OCI-LY1 (cell line): ENCODE results near the gene CDSN.

Experiments used
- H2AFZ ChIP-seq: fragments of 200-600 bp; sonication (generic), shearing (Covaris generic); 2 replicates; pipeline ENCODE4 v1.6.0; 2014; ENCODE audit warnings: antibody characterized with exemption, mild to moderate bottlenecking, low read length
- H3F3A ChIP-seq: fragments of 200-600 bp; sonication (generic), shearing (Covaris generic); 2 replicates; pipeline ENCODE4 v1.6.0; 2014; ENCODE audit warnings: mild to moderate bottlenecking, antibody characterized with exemption, low read length, moderate library complexity; ENCODE audit not compliant: insufficient read depth
- H3K27ac ChIP-seq: fragments of 200-600 bp; sonication (generic); 2 replicates; pipeline ENCODE4 v1.5.1; 2014; ENCODE audit warnings: low read length, mixed run types, mild to moderate bottlenecking, low read depth; ENCODE audit not compliant: poor library complexity, severe bottlenecking
- H3K27me3 ChIP-seq: fragments of 200-600 bp; sonication (generic); 2 replicates; pipeline ENCODE4 v1.6.0; 2014; ENCODE audit warnings: antibody characterized with exemption, mild to moderate bottlenecking, low read length, moderate library complexity; ENCODE audit not compliant: insufficient read depth
- H3K36me3 ChIP-seq: fragments of 200-600 bp; sonication (generic); 2 replicates; pipeline ENCODE4 v1.6.1; 2014; ENCODE audit warnings: mild to moderate bottlenecking, antibody characterized with exemption, low read length, moderate library complexity, mixed read lengths; ENCODE audit not compliant: insufficient read depth
- H3K4me1 ChIP-seq: fragments of 200-600 bp; sonication (generic); 2 replicates; pipeline ENCODE4 v1.5.1; 2014; ENCODE audit warnings: mild to moderate bottlenecking, low read length, moderate library complexity; ENCODE audit not compliant: insufficient read depth, severe bottlenecking
- H3K4me2 ChIP-seq: fragments of 200-600 bp; sonication (generic), shearing (Covaris generic); 2 replicates; pipeline ENCODE4 v1.6.1; 2014; ENCODE audit warnings: low read length
- H3K4me3 ChIP-seq: fragments of 200-600 bp; sonication (generic); 2 replicates; pipeline ENCODE4 v1.5.1; 2014; ENCODE audit warnings: low read length, low read depth, mild to moderate bottlenecking, mixed read lengths; ENCODE audit not compliant: poor library complexity, severe bottlenecking
- H3K79me2 ChIP-seq: fragments of 200-600 bp; shearing (Covaris generic); 2 replicates; pipeline ENCODE4 v1.6.1; 2016; ENCODE audit warnings: mixed run types, low read length, mixed read lengths; ENCODE audit not compliant: insufficient read depth
- H3K9ac ChIP-seq: fragments of 200-600 bp; sonication (generic), shearing (Covaris generic); 2 replicates; pipeline ENCODE4 v1.6.1; 2014; ENCODE audit warnings: mild to moderate bottlenecking, low read length, mixed read lengths
- H3K9me2 ChIP-seq: fragments of 200-600 bp; sonication (generic), shearing (Covaris generic); 2 replicates; pipeline ENCODE4 v1.6.1; 2014; ENCODE audit warnings: low read depth, mild to moderate bottlenecking, low read length, mixed read lengths
- H3K9me3 ChIP-seq: fragments of 200-600 bp; shearing (Covaris generic); 2 replicates; pipeline ENCODE4 v1.6.1; 2014; ENCODE audit warnings: low read length, mixed read lengths
- H4K20me1 ChIP-seq: fragments of 200-600 bp; sonication (generic), shearing (Covaris generic); 2 replicates; pipeline ENCODE4 v1.6.0; 2016; ENCODE audit warnings: mild to moderate bottlenecking, low read length; ENCODE audit not compliant: insufficient read depth
- EZH2 ChIP-seq: fragments of 200-600 bp; sonication (generic), shearing (Covaris generic); IDR thresholded peaks from 2 replicates; pipeline ENCODE4 v1.8.0; 2017; ENCODE audit warnings: borderline replicate concordance, mixed run types, mild to moderate bottlenecking, antibody characterized with exemption, low read length, moderate library complexity, mixed read lengths
- TF ChIP-seq, protein P1 (sequence below): fragments of 200-600 bp; sonication (generic), shearing (Covaris generic); IDR thresholded peaks from 2 replicates; pipeline ENCODE4 v1.5.1; 2017; ENCODE audit warnings: mild to moderate bottlenecking, antibody characterized with exemption, low read length, moderate library complexity, mixed read lengths

Gene CDSN

GRCh38 chr6:31158140-31158862, 38.1 kb upstream of the CDSN start, which contains the start of gene TCF19:
Gene TCF19, plus strand, starts transcription at chr6:31158589. Its CDS starts 881 bp downstream, at chr6:31159470.
- Histone ChIP-seq H3F3A (no peaks in the 10 kb centered on the region), H3K9me2 (no peaks in the 10 kb centered on the region), H3K4me2 (peak within 1 kb of the TSS; percentile 94), H3K27ac (peak within 1 kb of the TSS; percentile 70), H3K4me3 (peak within 1 kb of the TSS; percentile 82), H4K20me1 (no peaks in the 10 kb centered on the region), H3K36me3 (peaks cover 51% of the 10 kb centered on the region), H3K4me1 (peaks cover 50% of the 10 kb centered on the region), H2AFZ (no peak within 1 kb of the TSS), H3K9me3 (no peaks in the 10 kb centered on the region), H3K79me2 (peaks cover 6% of the 10 kb centered on the region; the same call in 1 of the 2 replicates), H3K9ac (peak within 1 kb of the TSS; percentile 89), H3K27me3 (no peaks in the 10 kb centered on the region)
- TF ChIP-seq, protein P1, sequence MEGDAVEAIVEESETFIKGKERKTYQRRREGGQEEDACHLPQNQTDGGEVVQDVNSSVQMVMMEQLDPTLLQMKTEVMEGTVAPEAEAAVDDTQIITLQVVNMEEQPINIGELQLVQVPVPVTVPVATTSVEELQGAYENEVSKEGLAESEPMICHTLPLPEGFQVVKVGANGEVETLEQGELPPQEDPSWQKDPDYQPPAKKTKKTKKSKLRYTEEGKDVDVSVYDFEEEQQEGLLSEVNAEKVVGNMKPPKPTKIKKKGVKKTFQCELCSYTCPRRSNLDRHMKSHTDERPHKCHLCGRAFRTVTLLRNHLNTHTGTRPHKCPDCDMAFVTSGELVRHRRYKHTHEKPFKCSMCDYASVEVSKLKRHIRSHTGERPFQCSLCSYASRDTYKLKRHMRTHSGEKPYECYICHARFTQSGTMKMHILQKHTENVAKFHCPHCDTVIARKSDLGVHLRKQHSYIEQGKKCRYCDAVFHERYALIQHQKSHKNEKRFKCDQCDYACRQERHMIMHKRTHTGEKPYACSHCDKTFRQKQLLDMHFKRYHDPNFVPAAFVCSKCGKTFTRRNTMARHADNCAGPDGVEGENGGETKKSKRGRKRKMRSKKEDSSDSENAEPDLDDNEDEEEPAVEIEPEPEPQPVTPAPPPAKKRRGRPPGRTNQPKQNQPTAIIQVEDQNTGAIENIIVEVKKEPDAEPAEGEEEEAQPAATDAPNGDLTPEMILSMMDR: no peak
- no peak for TF ChIP-seq EZH2

GRCh38 chr6:31157513-31158139, 37.4 kb upstream of the CDSN start, which contains the start of gene CCHCR1:
Gene CCHCR1, minus strand, starts transcription at chr6:31157802. Its CDS starts 202 bp downstream, at chr6:31157600.
- TF ChIP-seq, protein P1: no peak
- TF ChIP-seq EZH2: no peak
- Histone ChIP-seq H3K9me2 (no peaks in the 10 kb centered on the region), H3K4me1 (peaks cover 49% of the 10 kb centered on the region), H3K27me3 (no peaks in the 10 kb centered on the region), H3K9me3 (no peaks in the 10 kb centered on the region), H3K4me2 (peak within 1 kb of the TSS; percentile 94), H3K27ac (peak within 1 kb of the TSS; percentile 70), H3K4me3 (peak within 1 kb of the TSS; percentile 82), H3K79me2 (peaks cover 6% of the 10 kb centered on the region; the same call in 1 of the 2 replicates), H3K36me3 (peaks cover 44% of the 10 kb centered on the region), H3K9ac (peak within 1 kb of the TSS; percentile 89), H3F3A (no peaks in the 10 kb centered on the region), H2AFZ (no peak within 1 kb of the TSS), H4K20me1 (no peaks in the 10 kb centered on the region)

- Histone ChIP-seq H3F3A (no peaks in the 10 kb centered on the region), H3K4me1 (peaks cover 49% of the 10 kb centered on the region), H3K4me2 (peak overlapping the region; percentile 94), H3K9ac (peak overlapping the region; percentile 84; the same call in 1 of the 2 replicates), H4K20me1 (no peaks in the 10 kb centered on the region), H3K36me3 (peaks cover 34% of the 10 kb centered on the region), H3K27me3 (no peaks in the 10 kb centered on the region), H2AFZ (no peak overlapping the region), H3K9me3 (no peaks in the 10 kb centered on the region), H3K27ac (no peak overlapping the region), H3K4me3 (no peak overlapping the region), H3K79me2 (peaks cover 6% of the 10 kb centered on the region; the same call in 1 of the 2 replicates), H3K9me2 (no peaks in the 10 kb centered on the region)
- no peak for TF ChIP-seq EZH2
- TF ChIP-seq, protein P1: no peak
These were observed 36.4 kb upstream of the CDSN start for GRCh38 chr6:31156641-31157040.
